HG03342 (cell line): Measurements from ENCODE around the gene FAIM2.
"Not testable (repeated sequence)": the region's sequence is repeated elsewhere in the genome, so short reads cannot be mapped to it uniquely, and the experiment has no call there.

Source experiments
- ATAC-seq: cut with Tn5 transposase; IDR thresholded peaks from one replicate; pipeline ENCODE4 v1.9.1; 2021; ENCODE audit warnings: mild to moderate bottlenecking, moderate library complexity; ENCODE audit not compliant: unreplicated experiment

The FAIM2 gene

DNA sequence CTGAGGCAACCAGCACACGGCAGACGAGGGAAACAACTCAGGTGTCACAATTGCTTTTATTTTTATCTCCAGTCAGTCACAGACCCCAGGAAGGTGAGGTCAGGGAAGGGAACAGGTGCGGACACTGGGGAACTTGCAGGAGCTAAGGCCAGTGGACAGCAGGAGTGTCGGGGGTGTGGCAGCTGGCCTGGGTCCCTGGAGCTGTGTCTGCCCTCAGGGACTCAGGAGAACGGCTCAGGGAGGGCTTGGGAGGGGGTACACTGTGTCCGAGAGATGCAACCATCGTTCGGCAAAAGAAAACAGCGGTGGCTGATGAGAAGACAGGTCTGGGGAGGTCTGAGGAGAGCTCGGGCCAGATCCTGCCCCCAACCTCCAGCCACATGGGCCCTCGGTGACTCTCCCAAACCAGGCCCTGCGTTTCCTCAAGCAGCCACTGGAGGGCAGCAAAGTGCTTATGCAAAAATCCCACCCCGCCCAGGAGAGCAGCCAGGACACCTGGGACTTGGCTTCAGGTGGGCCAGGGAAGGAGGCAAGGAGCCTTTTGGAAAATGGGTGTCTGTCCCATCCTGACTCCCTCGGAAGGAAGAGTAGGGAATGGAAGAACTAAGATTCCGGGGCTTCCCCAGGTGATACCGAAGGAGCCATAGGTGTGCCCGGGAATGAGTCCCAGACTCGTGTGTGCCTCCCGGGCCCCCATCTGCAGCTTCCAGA, 36.7 kb downstream of the FAIM2 start:
- no peak for ATAC-seq

DNA sequence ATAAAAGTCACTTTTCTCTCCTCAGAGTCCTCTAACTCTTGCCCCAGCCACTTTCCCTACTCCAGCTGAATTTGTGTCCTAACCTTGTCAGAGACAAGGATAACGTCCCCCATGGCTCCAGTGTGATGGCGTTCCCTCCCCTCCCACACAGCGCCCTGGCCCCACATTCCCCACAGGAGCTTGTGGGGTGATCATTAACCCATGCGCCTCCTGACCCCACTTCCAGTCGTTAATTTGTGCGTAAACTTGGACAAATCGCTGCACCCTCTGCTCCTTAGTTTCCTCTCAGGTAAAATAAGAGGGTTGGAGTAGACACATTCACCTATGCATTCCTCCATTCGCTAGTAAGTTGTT, 37.9 kb downstream of the FAIM2 start:
- ATAC-seq: no peak

DNA sequence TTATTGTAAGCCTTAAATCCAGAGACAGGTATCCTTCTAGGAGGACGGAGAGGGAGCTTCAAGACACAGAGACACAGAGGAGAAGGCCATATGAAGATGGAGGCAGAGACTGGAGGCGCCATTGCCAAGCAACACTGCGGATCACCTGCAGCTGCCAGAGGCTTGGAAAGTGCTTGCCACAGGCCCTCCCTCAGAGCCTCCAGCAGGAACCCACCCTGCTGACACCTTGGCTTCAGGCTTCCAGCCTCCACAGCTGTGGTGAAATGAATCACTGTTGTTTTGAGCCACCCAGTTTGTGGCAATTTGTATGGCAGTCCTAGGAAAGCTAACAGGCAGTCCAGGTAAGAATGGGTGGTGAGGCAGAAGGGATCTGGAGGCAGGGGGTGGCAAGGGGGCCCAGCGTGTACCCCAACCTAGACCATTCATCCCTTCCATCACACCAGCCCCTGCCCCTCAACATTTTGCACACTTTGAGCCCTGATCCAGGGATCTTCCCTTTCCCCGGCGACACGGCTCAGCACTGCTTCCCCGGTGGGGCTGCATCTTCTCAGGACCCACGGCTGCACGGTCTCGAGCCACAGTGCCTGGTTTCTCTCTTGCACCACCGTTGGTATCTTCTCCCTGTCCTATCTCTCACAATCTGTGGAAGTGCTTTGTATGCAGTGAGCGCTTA, 38.5 kb downstream of the FAIM2 start:
- ATAC-seq: no peak

DNA sequence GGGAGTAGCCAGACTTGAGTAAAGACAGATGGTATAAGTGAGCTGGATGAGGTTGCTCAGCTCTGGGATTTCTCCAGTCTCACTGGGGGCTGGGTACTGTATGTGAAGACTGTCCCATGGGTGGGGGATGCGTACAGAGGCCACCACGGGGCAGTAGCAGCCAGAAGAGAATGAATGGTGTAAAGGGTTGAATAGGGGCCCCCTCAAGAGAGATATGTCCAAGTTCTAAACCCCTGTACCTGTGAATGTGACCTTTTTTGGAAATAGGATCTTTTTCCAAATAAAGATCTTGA, 39.0 kb downstream of the FAIM2 start:
- no peak for ATAC-seq

DNA sequence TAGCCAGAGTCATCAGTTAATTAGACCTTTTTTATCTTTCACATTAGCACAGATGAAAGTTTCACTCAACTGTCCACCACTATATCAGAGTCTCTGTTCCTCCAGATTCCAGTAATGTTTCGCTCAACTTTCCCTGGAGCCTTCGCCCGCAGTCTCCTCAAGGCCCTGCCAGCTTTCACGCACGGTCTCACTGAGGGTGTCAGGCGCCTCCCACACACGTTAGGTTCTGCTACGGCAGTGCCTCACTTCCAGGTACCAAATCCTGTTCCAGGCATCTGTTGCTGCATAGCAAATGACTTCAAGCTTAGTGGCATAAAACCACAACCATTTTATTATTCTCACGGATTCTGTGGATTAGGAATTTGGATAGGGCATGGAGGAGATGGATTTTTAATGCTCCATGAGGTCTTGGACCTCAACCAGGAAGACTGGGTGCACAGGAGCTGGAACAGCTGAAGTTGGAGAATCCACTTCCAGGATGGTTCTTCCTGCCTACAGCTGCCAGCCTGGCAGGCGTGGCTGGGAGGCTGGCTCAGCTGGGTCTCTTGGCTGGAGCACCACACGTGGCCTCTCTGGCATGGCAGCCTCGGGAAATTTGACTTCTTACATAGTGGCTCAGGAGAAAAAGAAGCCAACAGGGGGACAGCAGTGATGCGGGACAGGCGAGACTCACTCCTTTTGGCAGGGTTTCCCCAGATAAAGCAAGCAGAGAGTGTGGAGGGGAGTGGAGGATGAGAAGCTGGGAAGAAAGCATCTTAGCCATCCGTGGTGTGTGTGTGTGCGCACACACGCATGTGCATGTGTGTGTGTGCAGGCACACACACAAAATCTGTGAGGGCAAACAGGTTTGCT, 39.5 kb downstream of the FAIM2 start:
- no peak for ATAC-seq

DNA sequence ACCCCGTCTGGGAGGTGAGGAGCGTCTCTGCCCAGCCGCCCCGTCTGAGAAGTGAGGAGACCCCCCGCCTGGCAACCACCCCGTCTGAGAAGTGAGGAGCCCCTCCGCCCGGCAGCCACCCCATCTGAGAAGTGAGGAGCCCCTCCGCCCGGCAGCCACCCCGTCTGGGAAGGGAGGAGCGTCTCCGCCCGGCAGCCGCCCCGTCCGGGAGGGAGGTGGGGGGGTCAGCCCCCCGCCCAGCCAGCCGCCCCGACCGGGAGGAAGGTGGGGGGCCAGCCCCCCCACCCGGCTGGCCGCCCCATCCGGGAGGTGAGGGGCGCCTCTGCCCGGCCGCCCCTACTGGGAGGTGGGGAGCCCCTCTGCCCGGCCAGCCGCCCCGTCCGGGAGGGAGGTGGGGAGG, 42.8 kb downstream of the FAIM2 start:
- ATAC-seq: not testable (repeated sequence)

DNA sequence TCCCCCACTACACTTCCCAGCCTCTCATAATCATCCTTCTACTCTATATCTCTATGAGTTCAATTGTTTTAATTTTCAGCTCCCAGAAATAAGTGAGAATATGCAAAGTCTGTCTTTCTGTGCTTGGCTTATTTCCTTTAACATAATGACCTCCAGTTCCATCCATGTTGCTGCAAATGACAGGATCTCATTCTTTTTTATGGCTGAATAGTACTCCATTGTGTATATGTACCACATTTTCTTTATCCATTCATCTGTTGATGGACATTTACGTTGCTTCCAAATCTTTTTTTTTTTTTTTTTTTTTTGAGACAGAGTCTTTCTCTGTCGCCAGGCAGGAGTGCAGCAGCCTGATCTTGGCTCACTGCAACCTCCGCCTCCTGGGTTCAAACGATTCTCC, 47.8 kb downstream of the FAIM2 start:
- not testable (repeated sequence) for ATAC-seq

DNA sequence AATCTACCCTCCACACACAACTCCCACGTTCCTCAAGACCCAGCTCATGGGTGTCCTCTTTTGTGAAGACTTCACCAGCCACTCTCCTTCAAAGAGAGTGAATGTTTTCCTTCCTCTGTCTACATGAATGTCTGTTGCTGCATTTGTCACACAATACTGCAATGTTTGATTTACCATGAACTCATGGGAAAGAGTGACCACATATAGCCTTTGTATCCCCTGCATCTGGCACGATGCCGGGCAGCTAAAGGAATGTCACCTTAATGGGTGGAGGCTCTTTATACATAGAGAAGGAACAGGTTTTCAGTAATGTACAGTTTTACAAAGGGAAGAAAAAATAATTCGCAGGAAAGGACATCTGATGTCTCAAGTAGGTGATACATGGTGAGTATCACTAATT, 48.7 kb downstream of the FAIM2 start:
- no peak for ATAC-seq

DNA sequence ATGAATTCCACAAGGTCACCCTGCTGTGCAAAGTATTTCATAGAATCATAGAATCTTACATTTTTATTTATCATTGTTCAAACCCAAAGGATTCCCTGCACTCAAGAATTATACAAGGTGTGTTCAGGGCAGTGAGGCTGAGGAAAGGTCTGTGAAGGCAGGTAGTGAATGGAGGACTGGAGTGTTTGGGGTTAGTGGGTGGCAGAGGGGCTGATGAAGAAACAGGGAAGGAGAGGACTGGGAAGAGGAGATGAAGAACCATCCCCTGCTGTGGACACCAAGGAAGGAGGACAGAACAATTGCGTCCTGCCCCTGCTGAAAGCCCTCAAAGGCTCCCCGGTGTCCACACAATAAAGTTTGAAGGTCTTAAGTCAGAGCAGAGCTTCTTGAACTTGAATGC, 50.0 kb downstream of the FAIM2 start:
- ATAC-seq: no peak

DNA sequence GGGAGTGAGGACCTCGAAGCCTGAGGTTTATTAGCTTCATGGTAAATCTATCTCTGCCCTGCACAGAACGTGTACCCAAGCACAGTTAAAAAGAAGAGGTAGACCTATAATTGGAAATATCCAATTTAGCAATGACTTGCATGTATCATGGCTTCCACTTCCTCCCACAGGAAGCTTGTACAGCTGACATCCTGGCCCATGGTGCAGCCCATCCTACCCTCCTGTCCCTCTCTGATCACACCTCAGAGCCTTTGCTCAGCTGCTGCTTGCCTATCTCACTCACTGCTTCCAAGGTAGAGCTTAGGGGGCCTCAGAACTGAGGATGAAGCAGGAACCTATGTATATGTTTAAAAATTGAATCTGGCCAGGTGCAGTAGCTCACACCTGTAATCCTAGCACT, 56.5 kb downstream of the FAIM2 start:
- no peak for ATAC-seq

DNA sequence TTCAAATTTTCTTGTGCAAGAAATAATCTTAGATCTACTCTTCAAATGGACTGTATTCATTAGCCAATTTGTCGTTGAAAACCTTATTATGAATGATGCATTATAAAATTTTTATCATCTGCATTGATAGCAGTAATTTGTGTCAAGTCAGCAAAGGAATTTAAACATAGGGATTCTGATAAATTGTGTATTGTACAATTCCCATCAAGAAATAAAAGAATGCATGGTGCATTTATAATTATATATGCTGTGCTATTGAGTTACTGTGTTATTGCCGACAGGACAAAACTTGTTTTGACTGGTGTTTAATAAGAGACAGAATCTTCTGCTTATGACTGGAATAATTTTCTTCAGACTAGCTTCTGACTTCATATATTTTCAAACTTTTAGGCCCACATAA, 57.7 kb downstream of the FAIM2 start:
- no peak for ATAC-seq

DNA sequence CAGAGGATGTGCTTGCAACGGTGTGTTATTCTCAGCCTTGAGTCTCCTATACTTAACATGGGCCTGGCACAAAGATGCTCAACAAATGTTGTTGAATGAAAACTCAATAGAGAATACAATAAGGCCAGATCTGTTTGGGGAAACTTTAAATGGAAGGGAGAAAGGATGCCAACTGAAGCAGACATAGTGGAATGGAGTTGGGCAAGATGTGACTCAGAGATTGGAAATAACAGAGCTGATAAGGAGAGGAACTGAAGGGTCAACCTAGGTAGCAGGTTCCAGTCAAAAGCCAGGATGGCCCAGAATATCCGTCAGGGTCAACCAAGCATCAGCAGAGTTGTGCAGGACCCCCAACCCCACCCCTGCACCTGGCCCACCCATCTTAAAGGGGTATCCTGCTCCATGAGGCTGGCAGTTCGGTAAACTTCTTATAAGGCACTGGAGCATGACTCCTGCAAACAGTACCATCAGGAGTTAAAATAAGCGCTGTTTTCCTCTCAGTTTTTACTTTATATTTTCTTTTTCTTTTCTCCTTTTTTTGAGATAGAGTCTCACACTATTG, 59.7 kb downstream of the FAIM2 start:
- ATAC-seq: no peak

DNA sequence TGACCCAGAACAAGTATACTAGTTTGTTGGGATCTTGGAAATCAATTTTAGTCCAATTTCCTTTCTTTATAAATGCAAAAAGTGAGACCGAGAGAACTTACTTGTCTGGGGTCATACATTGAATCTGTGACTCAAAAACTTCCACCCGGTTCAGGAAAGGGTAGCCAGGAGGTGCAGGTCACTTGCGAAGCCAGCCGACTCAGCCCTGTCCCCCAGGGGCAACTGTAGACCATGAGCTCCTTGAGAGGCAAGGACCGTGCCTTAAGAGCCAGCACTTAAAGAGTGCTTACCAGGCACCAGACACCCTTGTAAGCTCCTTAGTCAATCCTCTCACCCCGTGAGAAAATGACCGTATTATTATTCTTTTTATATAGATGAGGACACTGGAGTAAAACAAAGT, 60.3 kb downstream of the FAIM2 start:
- ATAC-seq: no peak

DNA sequence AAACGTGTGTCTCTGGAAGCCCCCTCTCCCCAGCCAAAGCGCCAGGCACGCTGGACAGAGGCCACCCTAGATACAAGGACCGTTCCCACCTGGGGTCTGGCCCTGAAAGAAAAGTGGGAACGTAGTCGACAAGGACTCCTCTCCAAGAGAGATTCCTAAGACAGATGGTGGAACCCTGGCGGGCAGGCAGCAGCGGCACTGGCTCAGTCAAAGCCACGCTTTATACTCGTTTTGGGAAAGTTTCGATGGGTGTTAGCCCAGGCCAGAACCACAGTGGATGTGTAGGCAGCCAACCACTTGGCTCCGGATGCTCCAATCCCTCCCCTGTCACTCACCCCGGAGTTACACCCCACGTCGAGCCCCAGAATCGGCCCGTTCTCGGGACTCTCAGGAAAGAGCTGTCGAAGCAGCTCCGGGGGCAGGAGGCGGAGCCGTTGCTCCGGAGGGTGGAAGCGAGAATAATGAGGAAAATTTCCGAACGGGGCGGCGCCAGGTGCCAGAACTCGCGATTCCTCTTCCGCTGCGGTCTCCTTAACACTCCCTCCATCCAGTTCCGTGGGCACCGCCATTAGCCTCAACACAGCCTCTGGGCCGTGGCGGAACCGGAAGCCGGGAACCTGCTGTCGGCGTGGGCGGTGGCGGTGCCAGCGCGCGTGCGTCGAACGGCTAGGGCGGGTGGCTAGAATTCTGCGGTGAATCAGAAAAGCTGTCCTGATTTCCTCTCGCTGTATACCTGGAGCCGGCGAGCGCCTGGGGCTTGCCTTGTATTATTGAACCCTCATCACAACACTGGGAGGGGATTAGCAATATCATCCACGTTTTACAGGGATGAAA, 61.0 kb downstream of the FAIM2 start, which contains the start of gene BCDIN3D:
Gene BCDIN3D, minus strand, starts transcription at position 588 of the 834 bp plus-strand sequence. Its CDS starts 19 bp downstream, at position 569.
- peak; percentile 85 for ATAC-seq

DNA sequence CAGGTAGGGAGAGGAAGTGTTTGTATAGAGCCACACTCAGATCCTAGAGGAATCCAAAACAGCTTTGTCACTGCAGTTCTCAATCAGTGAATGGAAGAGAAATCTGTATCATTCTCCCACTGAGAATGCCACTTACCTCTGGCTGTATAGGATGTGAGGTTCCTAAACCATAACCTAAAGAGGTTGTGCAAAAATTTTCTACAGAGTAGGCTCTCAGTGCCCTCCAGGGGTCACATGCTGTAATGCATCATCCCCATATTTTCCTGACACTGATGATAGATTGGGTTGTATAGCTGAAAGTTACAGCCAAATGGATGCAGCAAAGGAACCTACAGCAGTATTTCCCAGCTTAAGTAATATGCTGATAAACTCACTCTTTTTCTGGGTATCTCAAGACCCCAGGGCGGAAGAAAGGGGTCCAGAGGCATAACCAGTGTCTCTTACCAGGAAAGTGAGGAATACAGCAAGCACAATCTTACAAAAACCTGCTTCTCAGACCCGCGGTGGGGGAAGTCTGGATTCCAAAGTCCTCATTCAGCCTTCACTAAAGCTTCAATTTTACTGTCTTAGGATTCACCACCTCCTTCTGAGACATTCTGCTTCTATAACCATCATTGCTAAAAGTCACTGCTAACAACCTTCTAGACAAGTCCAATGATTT, 64.6 kb downstream of the FAIM2 start:
- no peak for ATAC-seq

DNA sequence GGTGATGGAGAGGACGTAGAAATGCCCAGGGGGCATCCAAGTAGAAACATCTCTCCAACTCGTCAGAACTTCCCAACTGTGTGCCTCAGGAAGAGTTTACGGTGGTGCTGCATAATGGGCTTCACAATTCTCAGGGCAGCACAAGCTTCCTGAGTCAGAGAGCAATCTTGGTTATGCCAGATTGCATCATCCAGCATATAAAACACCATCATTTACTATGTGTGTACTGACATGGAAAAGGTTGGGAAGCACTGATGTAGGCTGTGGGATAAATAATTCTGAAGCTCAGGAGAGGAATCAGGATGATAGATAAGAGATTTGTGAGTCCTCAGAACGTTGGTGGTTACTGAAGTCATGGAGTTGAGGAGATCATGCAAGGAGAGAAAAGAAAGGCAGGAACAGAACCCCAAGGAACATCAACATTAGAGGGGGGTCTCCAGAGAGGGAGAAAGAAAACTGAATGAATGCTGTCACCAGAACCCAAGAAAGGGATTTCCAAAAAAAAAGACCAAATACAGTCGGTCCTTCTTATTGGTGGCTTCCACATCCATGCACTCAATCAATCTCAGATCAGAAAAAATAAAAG, 70.8 kb downstream of the FAIM2 start:
- no peak for ATAC-seq

DNA sequence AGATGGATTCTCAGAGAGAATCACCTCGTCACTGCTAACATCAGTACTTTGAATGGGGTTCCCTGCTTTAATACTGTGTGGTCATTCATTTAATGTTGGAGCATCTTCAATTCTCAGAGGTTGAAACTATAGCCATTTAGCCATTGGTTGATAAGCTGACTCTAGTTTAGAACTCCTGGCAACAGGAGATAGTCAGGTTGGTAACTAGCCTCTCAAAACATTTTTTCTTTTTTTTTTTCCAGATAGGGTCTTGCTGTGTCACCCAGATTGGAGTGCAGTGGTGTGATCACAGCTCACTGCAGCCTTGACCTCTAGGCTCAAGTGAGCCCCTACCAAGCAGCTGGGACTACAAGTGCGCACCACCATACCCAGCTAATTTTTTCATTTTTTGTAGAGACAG, 72.0 kb downstream of the FAIM2 start:
- no peak for ATAC-seq

DNA sequence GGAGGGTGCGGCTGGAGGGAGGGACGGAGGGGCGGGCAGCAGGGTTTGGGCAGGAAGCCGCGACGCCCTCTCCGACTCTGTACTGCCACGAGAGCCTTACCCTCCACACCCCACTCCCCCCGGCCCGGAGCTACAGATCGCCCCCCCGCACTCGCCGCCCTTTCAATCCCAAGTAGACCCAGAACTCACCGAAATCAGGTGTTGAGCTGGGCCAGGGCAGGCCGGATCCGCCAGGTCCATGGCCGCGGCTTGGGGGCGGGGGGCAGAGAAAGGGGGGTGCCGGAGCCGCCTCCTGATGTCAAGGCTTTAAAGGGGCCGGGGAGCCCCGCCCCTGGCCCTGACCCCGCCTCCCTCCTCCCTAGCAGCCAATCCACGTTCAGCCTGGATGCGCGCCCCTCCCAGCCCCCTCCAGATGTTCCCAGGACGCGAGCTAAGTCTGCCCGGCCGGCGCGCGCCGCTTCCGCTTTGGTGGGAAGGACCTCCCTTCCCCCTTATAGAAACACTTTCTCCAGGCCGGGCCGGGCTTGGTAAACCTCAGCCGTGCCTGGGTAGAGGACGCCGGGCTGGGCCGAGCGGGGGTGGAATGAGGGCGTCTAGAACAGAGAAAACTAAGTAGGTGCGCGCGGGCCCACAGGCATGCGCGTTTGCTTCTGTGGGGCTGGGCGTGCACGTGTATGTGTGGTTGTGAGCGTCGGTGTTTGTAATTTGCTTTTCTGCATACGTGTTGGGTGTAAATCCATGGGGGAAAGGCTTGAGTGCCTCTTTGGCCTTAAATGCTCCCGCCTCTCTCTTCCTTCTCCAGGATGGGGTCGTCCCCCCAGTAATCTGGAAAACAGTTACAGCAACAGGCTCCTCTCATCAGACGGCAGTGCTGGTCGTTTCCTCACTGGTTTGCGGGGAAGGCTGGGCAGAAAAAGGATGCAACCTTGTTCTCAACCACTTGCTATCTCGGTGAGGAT, 75.3 kb downstream of the FAIM2 start, which contains the start of gene NCKAP5L:
Gene NCKAP5L, minus strand, starts transcription at position 281 of the 959 bp plus-strand sequence. CDS start 24,369 bp downstream, outside the sequence.
- ATAC-seq: peak; percentile 90
